PC-9 (cell line): ENCODE results near the gene NADK. TPM values are rescaled to one million over a fixed set of nuclear protein-coding genes. Genes with fewer than 3 reads are reported as not detected.
A peak's percentile ranks its signal among the peaks of the same experiment; 100 is the strongest.

Experiments
- Bru-seq: library from RNA; stranded (reverse); fragments of 400-500 nt; gene quantifications from one replicate; lab custom pipeline; 2021; lab: Mats Ljungman, UMichigan
- BruChase-seq, 2 experiments: library from RNA; stranded (reverse); fragments of 400-500 nt; gene quantifications; one replicate each; lab custom pipeline; 2021; lab: Mats Ljungman, UMichigan
- BruUV-seq: library from RNA; stranded (reverse); fragments of 400-500 nt; replicated peaks from 2 replicates; lab custom pipeline; 2021; lab: Mats Ljungman, UMichigan
- CTCF ChIA-PET: fragments of 300-600 bp; sonication (Branson Sonifier 250); formaldehyde crosslinking; loops from one replicate; lab custom pipeline; 2022; ENCODE audit warnings: antibody characterized with exemption; lab: Charles Lee
- POLR2A ChIA-PET: fragments of 300-600 bp; sonication (Branson Sonifier 250); formaldehyde crosslinking; loops from one replicate; lab custom pipeline; 2022; ENCODE audit warnings: antibody characterized with exemption; ENCODE audit not compliant: unreplicated experiment; lab: Charles Lee
- DNase-seq, 2 experiments: peaks; one replicate each; pipeline versions ENCODE4 v3.0.0 to v3.0.0-alpha.2; 2015 to 2022; ENCODE audit warnings: mixed read lengths in 1 of 2
- H2AFZ ChIP-seq: fragments of 200-600 bp; sonication (generic); 2 replicates; pipeline ENCODE4 v1.8.1; 2017; ENCODE audit warnings: antibody characterized with exemption
- H3F3A ChIP-seq: fragments of 200-600 bp; sonication (generic); 2 replicates; pipeline ENCODE4 v1.8.1; 2017; ENCODE audit warnings: antibody characterized with exemption, mild to moderate bottlenecking, low read depth; ENCODE audit not compliant: insufficient read depth
- H3K27ac ChIP-seq: fragments of 200-600 bp; sonication (generic); 2 replicates; pipeline ENCODE4 v1.6.1; 2016; ENCODE audit warnings: mixed run types
- H3K27me3 ChIP-seq: fragments of 200-600 bp; sonication (generic); 2 replicates; pipeline ENCODE4 v1.6.1; 2016; ENCODE audit warnings: low read depth, mixed run types; ENCODE audit not compliant: insufficient read depth
- H3K36me3 ChIP-seq: fragments of 200-600 bp; sonication (generic); 2 replicates; pipeline ENCODE4 v1.6.1; 2016; ENCODE audit warnings: low read depth, mixed run types
- H3K4me1 ChIP-seq: fragments of 200-600 bp; sonication (generic); replicated peaks from 2 replicates; pipeline ENCODE4 v1.6.1; 2016; ENCODE audit warnings: mixed run types; ENCODE audit not compliant: insufficient read depth
- H3K4me2 ChIP-seq: fragments of 200-600 bp; sonication (generic); 2 replicates; pipeline ENCODE4 v1.6.1; 2017; ENCODE audit warnings: mixed run types
- H3K4me3 ChIP-seq: fragments of 200-600 bp; sonication (generic); 2 replicates; pipeline ENCODE4 v1.6.1; 2016; ENCODE audit warnings: mixed run types
- H3K79me2 ChIP-seq: fragments of 200-600 bp; sonication (generic); 2 replicates; pipeline ENCODE4 v1.6.1; 2017; ENCODE audit warnings: low read depth, mixed run types
- H3K9me2 ChIP-seq: fragments of 200-600 bp; sonication (generic); 2 replicates; pipeline ENCODE4 v1.8.1; 2017; ENCODE audit warnings: mild to moderate bottlenecking; ENCODE audit not compliant: insufficient read depth
- H3K9me3 ChIP-seq: fragments of 200-600 bp; sonication (generic); 2 replicates; pipeline ENCODE4 v1.8.1; 2016; ENCODE audit warnings: low read depth; ENCODE audit not compliant: insufficient read depth
- H4K20me1 ChIP-seq: fragments of 200-600 bp; sonication (generic); 2 replicates; pipeline ENCODE4 v1.8.1; 2017; ENCODE audit not compliant: insufficient read depth
- CTCF ChIP-seq: fragments of 200-600 bp; sonication (generic); conservative IDR thresholded peaks from 2 replicates; pipeline ENCODE4 v1.6.1; 2017; ENCODE audit warnings: mixed run types, antibody characterized with exemption, mild to moderate bottlenecking, moderate library complexity
- EZH2 ChIP-seq: fragments of 200-600 bp; sonication (generic); IDR thresholded peaks from 2 replicates; pipeline ENCODE4 v1.8.0; 2017; ENCODE audit warnings: antibody characterized with exemption, low read depth
- intact Hi-C: fragments of 100-400 bp; cut with micrococcal nuclease; formaldehyde crosslinking; loops from one replicate; pipeline ENCODE4 v1.10.0; 2022; ENCODE audit not compliant: unreplicated experiment
- long read RNA-seq: library from polyadenylated mRNA; stranded (forward); transcript quantifications from one replicate; pipeline ENCODE4 v2.0.0, GENCODE V29; 2022
- total RNA-seq: library from RNA; stranded (reverse); gene quantifications from 2 replicates; pipeline ENCODE4 v1.2.3, GENCODE V29; 2021

The NADK gene
- total RNA-seq (98.9 and 105 TPM in 2 replicates), Bru-seq, nascent RNA (percentile 71 among the genes with signal in this experiment), BruChase-seq, experiment 1, labeled RNA remaining after a 2-hour chase (percentile 73 among the genes with signal in this experiment), BruChase-seq, experiment 2, labeled RNA remaining after a 6-hour chase (percentile 82 among the genes with signal in this experiment)
- long read RNA-seq, transcript NADK-203 (10 exons, 1,722 nt) = minor isoform, 7 of 96 reads
- long read RNA-seq, transcript NADK-201 (12 exons, 3,235 nt) = major isoform, 46 of 96 reads
- long read RNA-seq, partial matches to known transcripts = 12 of 96 reads
- long read RNA-seq, other reads (novel, unspliced or antisense) = 31 of 96 reads

GRCh38 chr1:1777950-1778662, at the start of gene NADK:
Gene NADK (minus strand): TSS chr1:1778470. CDS start chr1:1765406, 13,064 bp downstream.
- peak within 1 kb of the TSS; percentile 71 for H2AFZ ChIP-seq
- intact Hi-C loops = no loop called here
- H3K79me2 ChIP-seq = peaks cover 49% of the 10 kb centered on the region
- H3K36me3 ChIP-seq = no peaks in the 10 kb centered on the region
- peaks cover 44% of the 10 kb centered on the region for H3F3A ChIP-seq
- DNase-seq = peak; percentile 34 to 71
- H3K9me3 ChIP-seq = no peaks in the 10 kb centered on the region
- no peaks in the 10 kb centered on the region for H3K9me2 ChIP-seq
- BruUV-seq = no TSS peak
- CTCF ChIA-PET = no interaction called here
- H3K4me1 ChIP-seq = peaks cover 61% of the 10 kb centered on the region
- H3K4me3 ChIP-seq = peak within 1 kb of the TSS; percentile 93
- no peaks in the 10 kb centered on the region for H3K27me3 ChIP-seq
- peak within 1 kb of the TSS; percentile 97 for H3K4me2 ChIP-seq
- no peak for TF ChIP-seq CTCF
- no peak for TF ChIP-seq EZH2
- H4K20me1 ChIP-seq = peaks cover 29% of the 10 kb centered on the region
- peak within 1 kb of the TSS; percentile 87 for H3K27ac ChIP-seq
- POLR2A ChIA-PET = no interaction called here

GRCh38 chr1:1827089-1827848, 49.0 kb upstream of the NADK start:
- no TSS peak for BruUV-seq
- ChIA-PET CTCF (no interaction called here), POLR2A (interaction anchor here (0.7 kb wide), 1 partner anchor 45 kb away, joined by 5 read pairs; no protein-coding TSS in a partner anchor)
- peaks cover 23% of the 10 kb centered on the region for H3F3A ChIP-seq
- no peak overlapping the region for H2AFZ ChIP-seq
- no peak overlapping the region for H3K4me3 ChIP-seq
- H3K9me3 ChIP-seq = no peaks in the 10 kb centered on the region
- H3K36me3 ChIP-seq = peaks cover 14% of the 10 kb centered on the region; the same call in 1 of the 2 replicates
- no peak overlapping the region for H3K27ac ChIP-seq
- peaks cover 12% of the 10 kb centered on the region; the same call in 1 of the 2 replicates for H3K79me2 ChIP-seq
- peaks cover 52% of the 10 kb centered on the region for H4K20me1 ChIP-seq
- intact Hi-C loops = no loop called here
- H3K4me1 ChIP-seq = no peaks in the 10 kb centered on the region
- no peak overlapping the region for H3K4me2 ChIP-seq
- no peaks in the 10 kb centered on the region for H3K9me2 ChIP-seq
- H3K27me3 ChIP-seq = no peaks in the 10 kb centered on the region
- no peak for DNase-seq
- no peak for TF ChIP-seq EZH2
- TF ChIP-seq CTCF = no peak
